SK-N-DZ (cell line): Measurements from ENCODE around the gene PRPF4.

Source experiments
- DNase-seq: peaks from one replicate; pipeline ENCODE4 v3.0.0-alpha.2; 2015; ENCODE audit warnings: low spot score

Gene PRPF4

DNA sequence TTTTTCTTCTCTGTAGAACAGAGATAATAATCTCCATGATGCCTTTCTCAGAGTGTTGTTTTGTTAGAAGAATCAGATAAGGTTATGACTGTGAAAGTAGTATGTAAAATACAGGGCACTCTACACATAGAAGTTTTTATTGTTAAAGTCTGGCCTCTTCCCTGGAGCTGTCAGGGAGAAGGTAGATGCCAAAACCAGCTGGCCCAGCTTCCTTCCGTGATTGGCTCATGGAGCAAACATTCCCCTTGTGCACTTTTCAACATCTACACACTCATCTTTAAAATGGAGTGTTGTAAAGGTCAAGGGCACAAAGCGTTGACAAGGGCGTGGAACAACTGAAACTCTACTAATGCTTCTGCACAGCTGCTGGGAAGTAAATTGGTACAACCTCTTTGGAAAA, 35.1 kb downstream of the PRPF4 start:
- no peak for DNase-seq

DNA sequence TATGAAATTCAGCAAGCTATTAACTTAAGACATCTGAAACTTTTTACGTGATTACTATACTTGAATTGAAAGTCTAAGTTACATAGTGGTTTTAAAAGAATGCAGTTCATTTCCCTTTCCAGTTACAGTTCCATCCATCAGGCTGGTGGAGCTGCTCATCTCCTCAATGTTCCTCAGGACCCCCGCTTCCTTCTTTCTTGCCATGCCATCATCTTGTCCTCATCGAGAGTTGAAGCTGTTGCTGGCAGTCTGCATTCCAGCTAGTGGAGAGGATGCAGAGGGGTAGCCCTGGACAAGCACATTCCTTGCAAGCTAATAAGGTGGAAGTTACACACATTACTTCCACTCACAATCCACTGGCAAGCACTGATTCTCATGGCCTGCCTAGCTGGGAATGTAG, 36.5 kb downstream of the PRPF4 start:
- DNase-seq: no peak

DNA sequence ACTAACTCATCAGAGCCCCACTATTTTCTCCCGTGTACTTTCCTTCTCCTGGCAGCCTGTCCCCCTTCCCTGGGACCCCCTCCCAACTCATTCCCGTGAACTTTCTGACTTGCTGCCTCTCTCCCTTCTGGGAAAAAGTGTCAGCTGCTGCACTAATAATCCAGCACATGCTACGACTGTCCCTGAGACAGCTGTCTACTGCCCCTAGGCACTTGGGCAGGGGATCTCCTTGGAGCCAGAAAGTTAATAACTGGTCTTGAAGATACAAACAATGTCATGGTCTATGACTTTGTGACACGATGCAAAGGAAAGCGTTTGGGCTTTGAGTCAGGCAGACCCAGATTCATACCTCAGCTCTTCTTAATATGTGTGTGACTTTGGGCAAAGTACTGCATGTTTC, 37.8 kb downstream of the PRPF4 start:
- no peak for DNase-seq

DNA sequence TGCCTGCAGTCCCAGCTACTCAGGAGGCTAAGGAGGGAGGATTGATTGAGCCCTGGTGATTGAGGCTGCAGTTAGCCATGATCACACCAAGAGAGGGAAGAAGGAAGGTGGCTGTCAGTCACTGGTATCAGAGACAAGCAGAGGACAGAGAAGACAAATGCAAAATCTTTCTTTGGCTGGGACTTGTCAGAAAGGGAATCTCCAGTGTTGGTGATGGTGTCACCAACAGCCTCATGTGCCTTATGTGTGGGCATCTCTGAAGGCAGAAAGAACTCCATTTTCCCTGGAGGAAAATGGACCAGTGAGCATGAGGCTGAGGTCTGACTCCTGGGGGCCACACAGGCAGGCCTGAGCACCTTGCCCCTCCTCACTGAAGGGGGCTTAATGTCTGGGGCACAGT, 39.8 kb downstream of the PRPF4 start:
- no peak for DNase-seq

DNA sequence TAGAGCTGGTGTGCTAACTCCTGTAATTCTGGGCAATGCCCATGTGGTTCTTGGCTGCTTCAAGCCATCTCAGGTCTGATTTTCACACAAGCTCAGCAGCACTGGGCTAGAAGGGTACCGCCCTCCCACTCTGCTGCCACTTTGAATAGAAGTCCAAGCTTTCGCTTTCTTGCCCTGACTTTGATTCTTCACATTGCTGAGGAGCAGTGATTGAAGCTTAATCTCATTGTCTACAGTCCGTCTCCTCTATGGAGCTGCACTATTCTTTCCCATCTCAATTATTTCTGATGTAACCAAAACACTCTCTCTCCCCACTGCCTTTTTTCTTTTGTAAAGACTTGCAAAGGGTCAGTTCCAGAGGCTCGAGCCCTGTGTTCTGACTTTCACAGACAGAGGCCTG, 40.6 kb downstream of the PRPF4 start:
- DNase-seq: no peak

DNA sequence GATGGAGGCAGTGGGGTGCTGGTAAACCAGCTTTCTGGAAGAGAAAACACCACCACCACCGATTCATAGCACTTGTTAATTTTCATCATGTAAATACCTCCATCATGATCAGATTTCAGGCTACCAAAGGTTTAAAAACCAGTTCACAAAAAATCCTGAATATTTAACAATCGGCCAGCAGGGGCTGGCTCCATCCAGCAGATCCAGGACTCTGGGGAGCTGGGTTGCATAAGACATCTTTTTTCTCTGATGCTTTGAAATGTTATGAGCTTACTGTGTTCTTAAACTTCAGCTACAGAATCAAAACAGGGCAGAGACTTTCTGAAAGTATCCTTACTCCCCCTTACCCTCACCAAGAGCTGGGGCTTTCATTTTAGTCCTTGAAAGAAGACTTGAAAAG, 42.3 kb downstream of the PRPF4 start:
- DNase-seq: no peak

DNA sequence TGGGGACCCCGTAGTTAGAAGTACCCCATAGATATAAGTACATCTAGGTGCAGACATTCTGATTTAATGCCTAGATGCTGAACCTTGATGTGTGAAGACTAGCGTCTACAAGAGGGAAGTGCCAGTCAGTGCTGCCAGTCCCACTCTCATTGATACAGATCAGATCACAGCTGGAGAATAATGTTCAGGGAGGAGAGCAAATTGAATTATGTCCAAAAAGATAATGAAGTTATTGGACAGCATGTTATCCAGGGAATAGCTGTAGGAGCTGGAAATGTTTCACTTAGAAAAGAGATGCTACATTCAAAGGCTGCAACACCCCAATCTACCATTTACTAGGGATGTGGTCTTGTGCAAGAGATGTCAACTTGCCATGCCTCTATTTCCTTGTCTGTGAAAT, 43.6 kb downstream of the PRPF4 start:
- DNase-seq: peak; percentile 82

DNA sequence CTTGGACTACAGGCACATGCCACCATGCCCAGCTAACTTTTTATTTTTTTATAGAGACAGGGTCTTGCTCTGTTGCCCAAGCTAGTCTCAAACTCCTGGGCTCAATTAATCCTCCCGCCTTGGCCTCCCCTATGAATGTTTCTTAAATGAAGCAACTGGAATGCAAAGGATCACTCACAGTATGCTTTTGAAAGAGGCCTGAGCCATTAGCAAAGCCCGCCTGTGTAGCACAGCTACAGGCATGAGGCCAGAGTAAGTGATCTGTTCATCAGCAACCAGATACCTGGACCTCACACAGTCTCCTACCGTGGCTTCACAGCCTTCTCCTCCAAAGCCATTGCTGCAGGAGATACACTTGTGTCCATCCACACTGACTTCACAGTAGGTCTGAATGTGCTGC, 44.6 kb downstream of the PRPF4 start:
- no peak for DNase-seq

DNA sequence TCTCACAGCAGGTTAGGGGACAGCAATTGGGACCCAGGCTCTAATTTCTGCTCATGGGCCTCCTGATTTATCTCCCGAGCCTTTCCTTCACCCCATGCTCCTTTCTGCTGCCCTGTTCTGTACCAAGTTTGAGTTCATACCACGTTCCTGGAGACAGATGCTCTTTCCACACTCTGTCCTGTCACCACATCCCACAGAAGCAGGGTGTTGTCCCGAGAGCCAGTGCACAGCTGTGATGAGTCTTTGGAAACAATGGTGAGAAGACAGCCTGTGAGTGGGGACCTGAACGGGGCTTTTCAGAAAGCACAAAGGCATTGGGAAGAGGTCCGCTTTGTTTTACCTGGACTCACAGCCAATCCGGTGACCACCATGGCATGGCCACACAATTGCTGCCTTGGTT, 47.2 kb downstream of the PRPF4 start:
- DNase-seq: no peak

DNA sequence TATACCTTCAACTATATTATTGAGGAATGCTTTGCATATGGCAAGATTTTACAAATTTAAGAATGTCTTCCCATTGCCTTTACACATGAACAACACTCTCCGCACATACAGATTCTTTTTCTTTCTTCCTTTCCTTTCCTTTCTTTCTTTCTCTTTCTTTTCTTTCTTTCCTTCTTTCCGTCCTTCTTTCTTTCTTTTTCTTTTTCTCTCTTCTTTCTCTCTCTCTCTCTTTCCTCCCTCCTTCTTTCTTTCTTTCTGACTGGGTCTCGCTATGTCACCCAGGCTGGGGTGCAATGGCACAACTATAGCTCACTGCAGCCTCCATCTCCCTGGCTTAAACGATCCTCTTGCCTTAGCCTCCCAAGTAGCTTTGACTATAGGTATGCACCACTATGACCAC, 50.8 kb downstream of the PRPF4 start:
- no peak for DNase-seq

DNA sequence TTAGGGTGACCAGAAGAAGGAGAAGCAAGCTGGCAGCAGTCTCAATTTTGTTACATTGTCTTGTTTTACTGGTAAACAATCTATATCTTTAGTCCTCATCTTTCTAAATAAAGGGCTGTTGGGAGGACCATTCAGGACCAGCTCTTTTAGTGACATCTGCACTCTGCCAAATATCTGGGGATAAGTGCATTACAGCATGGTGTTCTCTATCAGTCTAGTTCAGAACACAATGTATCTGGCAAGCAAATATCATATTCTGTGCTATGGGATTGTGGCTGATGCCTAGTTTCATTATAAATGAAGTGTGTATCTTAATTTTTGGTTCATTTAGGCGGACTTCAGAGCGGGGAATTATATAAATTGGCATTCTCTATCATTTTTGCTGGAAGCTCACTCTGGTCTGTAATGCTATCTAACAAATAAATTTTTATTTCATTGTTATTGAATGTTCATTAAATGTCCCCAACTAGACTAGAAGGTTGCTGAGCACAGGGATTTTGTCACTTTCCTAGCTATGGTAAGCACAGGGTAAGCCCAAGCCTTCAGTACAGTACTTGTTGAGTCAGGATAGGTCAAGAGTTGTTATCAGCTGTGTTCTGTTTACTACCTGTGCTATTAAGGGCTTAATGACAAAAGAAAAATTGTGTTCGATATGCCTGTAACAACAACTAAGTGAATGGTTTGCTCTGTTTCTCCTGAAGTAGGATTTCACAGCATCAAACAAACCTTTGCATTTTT, 52.8 kb downstream of the PRPF4 start:
- no peak for DNase-seq

DNA sequence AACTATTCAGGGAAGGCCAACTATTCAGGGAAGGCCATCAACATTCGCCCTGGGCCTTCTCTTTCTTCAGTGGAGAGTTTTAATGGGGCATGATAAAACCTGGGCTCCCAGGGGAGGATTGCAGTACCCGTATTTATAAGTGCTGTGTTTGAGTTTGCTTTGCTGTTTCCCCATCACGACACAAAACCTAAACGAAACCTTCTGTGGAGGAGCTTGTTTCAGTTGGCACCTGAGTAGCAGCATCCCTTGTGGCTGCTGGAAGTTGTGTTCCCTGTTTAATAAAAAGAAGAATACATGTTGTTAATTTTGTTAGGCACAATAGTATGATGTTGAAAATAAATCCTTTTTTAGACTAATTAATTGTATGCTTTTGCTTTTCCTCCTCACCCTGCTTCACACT, 56.3 kb downstream of the PRPF4 start:
- DNase-seq: no peak

DNA sequence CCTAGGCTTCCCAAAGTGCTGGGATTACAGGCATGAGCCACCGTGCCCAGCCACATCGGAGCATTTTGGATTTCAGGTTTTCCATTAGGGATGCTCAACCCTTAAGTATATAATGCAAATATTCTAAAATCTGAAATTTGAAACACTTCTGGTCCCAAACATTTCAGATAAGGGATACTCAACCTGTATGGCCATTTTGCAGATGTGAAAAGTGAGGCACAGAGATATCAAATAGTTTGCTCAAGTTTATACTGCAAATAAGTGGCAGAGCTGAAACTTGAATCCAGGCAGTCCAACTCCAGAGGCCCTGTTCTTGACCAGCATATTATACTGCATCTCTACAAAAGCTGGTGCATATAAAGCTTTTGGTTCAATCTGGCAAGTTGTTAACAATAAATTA, 62.3 kb downstream of the PRPF4 start:
- DNase-seq: no peak

DNA sequence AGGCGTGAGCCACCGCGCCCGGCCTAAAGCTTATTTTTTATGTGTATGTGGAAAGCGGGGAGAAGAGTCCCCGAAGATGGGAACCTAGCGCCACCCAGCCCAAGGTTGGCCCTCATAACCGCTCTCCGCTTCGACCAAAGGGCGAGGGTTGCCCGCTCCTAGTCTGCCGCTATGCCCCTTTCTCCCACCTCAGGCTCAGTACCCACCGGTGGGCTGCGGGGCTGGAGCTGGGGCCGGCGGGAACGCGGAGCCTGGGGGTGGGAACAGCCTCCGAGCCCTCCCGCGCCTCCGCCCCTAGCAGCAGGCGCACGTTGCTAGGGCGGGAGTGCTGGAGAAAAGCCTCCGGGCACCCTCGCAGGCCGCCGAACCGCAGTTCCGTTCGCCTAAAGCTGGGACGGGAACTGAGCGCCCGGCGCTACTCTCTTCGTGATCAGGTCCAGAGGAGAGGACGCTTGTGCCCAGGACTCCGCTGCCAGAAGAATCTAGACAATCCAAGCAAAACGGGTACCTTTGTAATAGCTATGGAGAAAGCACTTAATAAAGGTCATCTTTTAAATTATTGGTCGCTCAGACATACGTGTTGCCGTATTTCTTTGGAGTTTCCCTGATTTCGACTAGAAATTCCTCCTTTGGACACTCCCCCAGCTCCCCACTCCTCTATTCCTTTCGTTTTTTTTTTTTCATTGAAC, 64.7 kb downstream of the PRPF4 start, which contains the start of gene WDR31:
Gene WDR31, minus strand, starts transcription at position 265 of the 689 bp plus-strand sequence. CDS start 8,253 bp downstream, outside the sequence.
- peak; percentile 88 for DNase-seq

DNA sequence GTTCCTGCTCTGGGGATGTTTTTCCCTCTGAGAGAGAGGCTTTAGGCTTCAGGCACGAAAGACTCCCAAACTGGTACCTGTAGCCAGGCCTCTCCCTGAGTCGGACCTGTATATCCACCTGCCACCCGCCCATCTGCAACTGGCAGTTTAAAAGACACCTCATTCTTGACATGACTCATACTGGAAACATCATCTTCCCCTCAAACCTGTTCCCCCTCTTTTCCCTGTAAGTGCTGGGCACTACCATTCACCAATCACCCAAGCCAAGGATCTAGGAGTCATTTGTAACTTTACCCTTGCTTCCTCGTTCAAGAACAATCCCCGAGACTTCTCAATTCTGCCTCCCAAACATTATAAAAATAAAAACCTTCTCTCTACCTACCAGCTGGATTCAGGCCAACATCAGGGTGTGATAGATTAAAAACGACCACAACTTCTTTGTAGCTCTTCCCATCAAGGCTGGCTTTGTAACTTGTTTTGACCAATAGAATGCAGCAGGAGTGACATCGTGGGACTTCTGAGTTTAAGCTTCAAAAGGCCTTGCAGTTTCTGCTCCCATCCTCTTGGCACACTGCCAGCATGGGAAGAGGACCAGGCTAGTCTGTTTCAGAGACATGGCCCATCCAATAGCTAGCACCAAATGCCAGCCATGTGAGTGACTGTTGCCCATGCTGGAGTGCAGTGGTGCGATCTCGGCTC, 66.4 kb downstream of the PRPF4 start:
- DNase-seq: no peak
